GM19238 (cell line): Measurements from ENCODE around the gene C6orf118.

Experiments used
- DNase-seq: peaks from one replicate; pipeline ENCODE4 v3.0.0; 2011; ENCODE audit warnings: low spot score; ENCODE audit not compliant: insufficient read length

The C6orf118 gene

GRCh38 chr6:165244524-165245247, 64.7 kb downstream of the C6orf118 start:
- DNase-seq: no peak

DNA sequence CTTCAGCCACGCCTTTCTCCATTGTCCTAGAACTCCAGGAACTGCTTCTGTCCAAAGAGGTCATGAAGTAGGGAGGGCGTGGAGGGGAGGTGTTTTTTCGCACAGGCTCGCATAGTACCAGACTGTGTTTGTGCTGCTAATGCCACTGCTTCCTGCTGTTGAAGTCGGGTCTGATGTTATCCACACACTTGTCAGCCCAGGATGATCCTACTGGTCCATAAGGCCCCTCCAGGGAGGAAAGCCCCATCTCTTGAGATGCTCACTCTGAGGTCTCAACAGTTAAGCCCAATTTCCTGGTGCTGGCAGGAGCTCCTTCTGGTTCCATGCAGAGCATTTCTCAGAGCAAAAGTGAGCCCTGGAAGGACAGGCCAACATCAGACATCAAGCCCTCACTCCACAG, 65.6 kb downstream of the C6orf118 start:
- DNase-seq: no peak

- no peak for DNase-seq
Observed at GRCh38 chr6:165236326-165236725, 73.1 kb downstream of the C6orf118 start.

DNA sequence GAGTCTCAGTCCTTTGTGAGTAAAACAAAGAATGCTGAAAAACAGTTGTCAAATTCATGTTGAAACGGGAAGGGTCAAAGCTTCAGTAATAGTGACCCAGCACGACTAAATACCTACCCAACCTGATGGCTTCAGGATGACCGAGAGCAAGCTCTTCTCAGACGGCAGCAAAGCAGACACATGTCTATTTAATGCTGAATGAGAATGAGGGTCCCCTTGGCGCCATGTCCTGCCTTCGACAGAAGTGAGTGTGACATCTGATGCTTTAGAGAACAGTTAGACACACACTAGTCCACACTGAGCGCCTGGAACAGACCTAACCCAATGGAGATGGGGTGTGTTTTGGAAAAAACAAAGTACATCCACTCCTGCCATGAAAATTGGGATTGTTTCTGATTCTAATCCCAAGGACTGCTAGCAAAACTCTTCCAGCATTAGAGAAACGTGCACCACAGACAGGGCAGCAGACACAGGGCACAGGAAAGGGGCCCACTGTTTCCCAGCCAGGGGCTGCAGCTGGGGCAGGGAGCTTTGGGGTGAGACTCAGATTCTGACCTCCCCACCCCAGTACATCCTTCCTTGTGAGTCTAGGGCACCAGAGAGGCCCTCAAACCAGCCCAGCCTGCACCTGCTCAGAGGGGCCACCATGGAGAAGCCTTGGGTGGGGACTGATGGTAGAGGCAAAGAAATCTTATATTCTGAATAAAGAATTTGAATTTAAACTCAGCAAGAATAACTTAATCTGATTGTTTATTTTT, 76.5 kb downstream of the C6orf118 start:
- no peak for DNase-seq

DNA sequence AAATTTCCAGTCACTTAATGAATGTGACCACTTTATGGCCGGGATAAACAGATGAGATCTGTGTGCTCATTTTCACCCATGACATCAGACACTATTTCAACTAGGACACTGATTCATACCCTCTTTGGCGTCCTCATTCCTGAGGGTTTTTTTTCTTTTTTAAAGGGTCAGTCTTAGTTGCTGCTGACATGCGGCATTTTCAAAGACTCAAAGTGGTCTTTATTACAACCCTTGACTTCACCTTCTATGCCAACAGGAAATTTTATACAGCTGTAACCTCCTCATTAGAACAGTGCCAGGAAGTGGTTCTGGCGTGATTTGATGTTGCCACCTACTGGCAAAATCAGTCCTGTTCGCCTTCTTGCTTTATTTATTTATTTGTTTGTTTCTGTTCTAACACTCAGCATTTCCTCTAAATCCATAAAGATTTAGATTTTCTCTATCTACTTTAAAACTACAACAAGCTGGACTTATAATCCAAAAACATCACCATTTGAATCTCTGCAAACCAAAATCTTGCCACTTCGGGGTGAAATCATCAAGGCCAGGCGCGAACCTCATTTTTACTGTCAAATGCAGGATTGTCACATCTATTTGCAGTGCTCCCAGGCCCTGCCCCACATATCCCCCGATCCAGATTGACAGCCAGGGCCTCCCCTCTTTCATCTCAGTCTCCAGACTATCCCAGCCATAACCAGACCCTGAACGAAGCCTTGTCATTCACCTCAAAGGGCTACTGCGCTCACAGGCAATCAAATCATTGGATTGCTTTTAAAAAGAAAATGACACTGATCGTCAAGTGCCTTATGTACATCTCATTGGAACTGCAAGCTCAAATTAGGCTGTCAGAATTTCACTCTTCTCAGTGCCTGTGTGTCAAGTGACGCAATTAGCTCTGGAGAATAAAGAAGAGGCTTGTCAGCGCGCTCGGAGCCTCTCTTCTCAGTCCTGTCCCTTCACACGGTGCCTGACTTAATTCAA, 77.5 kb downstream of the C6orf118 start:
- DNase-seq: no peak

- DNase-seq: no peak
Observed at GRCh38 chr6:165231177-165231576, 78.2 kb downstream of the C6orf118 start.
